GM23338 (cell line): Measurements from ENCODE around the gene WBP4. TPM values are rescaled to one million over a fixed set of nuclear protein-coding genes. Genes with fewer than 3 reads are reported as not detected.

Experiments used
- ATAC-seq: fragments of 200-7000 bp; cut with Tn5 transposase; 3 replicates; pipeline ENCODE4 v1.9.1; 2020
- DNase-seq: peaks from one replicate; pipeline ENCODE4 v3.0.0-alpha.2; 2015; ENCODE audit warnings: low spot score
- H2AFZ ChIP-seq: fragments of 200-600 bp; sonication (generic); 2 replicates; pipeline ENCODE4 v1.8.0; 2016; ENCODE audit warnings: antibody characterized with exemption, mild to moderate bottlenecking, moderate library complexity
- H3F3A ChIP-seq: fragments of 200-600 bp; sonication (generic); replicated peaks from 2 replicates; pipeline ENCODE4 v1.8.0; 2017; ENCODE audit warnings: antibody characterized with exemption, mixed run types, low read depth
- H3K27ac ChIP-seq: fragments of 200-600 bp; sonication (generic); 2 replicates; pipeline ENCODE4 v1.6.1; 2016; ENCODE audit warnings: low read depth
- H3K27me3 ChIP-seq: fragments of 200-600 bp; sonication (generic); 2 replicates; pipeline ENCODE4 v1.8.0; 2016; ENCODE audit warnings: mild to moderate bottlenecking, mixed run types, moderate library complexity; ENCODE audit not compliant: insufficient read depth
- H3K36me3 ChIP-seq: fragments of 200-600 bp; sonication (generic); 2 replicates; pipeline ENCODE4 v1.8.0; 2016; ENCODE audit warnings: mild to moderate bottlenecking; ENCODE audit not compliant: insufficient read depth
- H3K4me1 ChIP-seq: fragments of 200-600 bp; sonication (generic); 2 replicates; pipeline ENCODE4 v1.8.0; 2016; ENCODE audit warnings: mild to moderate bottlenecking, moderate library complexity; ENCODE audit not compliant: insufficient read depth
- H3K4me2 ChIP-seq: fragments of 200-600 bp; sonication (generic); 2 replicates; pipeline ENCODE4 v1.7.1; 2017; ENCODE audit warnings: mixed run types
- H3K4me3 ChIP-seq: fragments of 200-600 bp; sonication (generic); 2 replicates; pipeline ENCODE4 v1.6.1; 2016; ENCODE audit warnings: mixed run types
- H3K79me2 ChIP-seq: fragments of 200-600 bp; sonication (generic); replicated peaks from 2 replicates; pipeline ENCODE4 v1.8.0; 2017; ENCODE audit warnings: mild to moderate bottlenecking; ENCODE audit not compliant: insufficient read depth
- H3K9me2 ChIP-seq: fragments of 200-600 bp; sonication (generic); 2 replicates; pipeline ENCODE4 v1.8.0; 2017; ENCODE audit not compliant: insufficient read depth
- H4K20me1 ChIP-seq: fragments of 200-600 bp; sonication (generic); replicated peaks from 2 replicates; pipeline ENCODE4 v1.8.0; 2017; ENCODE audit warnings: mild to moderate bottlenecking; ENCODE audit not compliant: insufficient read depth
- H3K27ac Mint-ChIP-seq: 2 replicates; pipeline ENCODE4 v1.8.0; 2020; ENCODE audit warnings: inconsistent platforms, mild to moderate bottlenecking, moderate library complexity, mixed read lengths
- H3K27me3 Mint-ChIP-seq: 3 replicates; pipeline ENCODE4 v1.8.0; 2022; ENCODE audit warnings: low read depth, mild to moderate bottlenecking, moderate library complexity, mixed read lengths, inconsistent platforms; ENCODE audit not compliant: insufficient read depth, poor library complexity
- H3K36me3 Mint-ChIP-seq: 3 replicates; pipeline ENCODE4 v1.8.0; 2021; ENCODE audit warnings: low read depth, mild to moderate bottlenecking, inconsistent platforms, moderate library complexity, mixed read lengths
- H3K4me1 Mint-ChIP-seq: 3 replicates; pipeline ENCODE4 v1.8.0; 2020; ENCODE audit warnings: mild to moderate bottlenecking, inconsistent platforms, mixed read lengths
- H3K4me3 Mint-ChIP-seq: 3 replicates; pipeline ENCODE4 v1.8.0; 2021; ENCODE audit warnings: moderate library complexity, mild to moderate bottlenecking, inconsistent platforms, mixed read lengths
- H3K9me3 Mint-ChIP-seq: 3 replicates; pipeline ENCODE4 v1.8.0; 2020; ENCODE audit warnings: moderate library complexity, mild to moderate bottlenecking, inconsistent platforms, mixed read lengths
- CTCF ChIP-seq, 2 experiments: fragments of 200-600 bp in 1 of 2; sonication (generic) in 1 of 2; conservative IDR thresholded peaks; 2 replicates each; pipeline versions ENCODE4 v1.5.1 to v1.6.1; 2016 to 2017; ENCODE audit warnings: antibody characterized with exemption in 2 of 2, low read depth in 2 of 2, mild to moderate bottlenecking in 2 of 2, moderate library complexity in 1 of 2
- EZH2phosphoT487 ChIP-seq: fragments of 200-600 bp; sonication (generic); IDR thresholded peaks from one replicate; pipeline ENCODE4 v1.8.1; 2018; ENCODE audit warnings: antibody characterized with exemption; ENCODE audit not compliant: unreplicated experiment
- JUNB ChIP-seq: IDR thresholded peaks from one replicate; pipeline ENCODE4 v1.6.1; 2016; ENCODE audit warnings: antibody characterized with exemption; ENCODE audit not compliant: unreplicated experiment
- NANOG ChIP-seq: IDR thresholded peaks from 2 replicates; pipeline ENCODE4 v1.6.1; 2016; ENCODE audit warnings: antibody characterized with exemption, borderline replicate concordance
- STAT1 ChIP-seq: IDR thresholded peaks from one replicate; pipeline ENCODE4 v1.6.1; 2016; ENCODE audit warnings: antibody characterized with exemption; ENCODE audit not compliant: unreplicated experiment
- ZNF462 ChIP-seq: fragments of 250-450 bp; sonication (Bioruptor Pico); IDR thresholded peaks from 2 replicates; pipeline ENCODE4 v1.5.0; 2020; ENCODE audit warnings: mild to moderate bottlenecking, moderate library complexity
- polyA plus RNA-seq: library from polyadenylated mRNA; unstranded; fragments of >200 nt; fragmentation: Nextera tagmentation; extraction: Ambion mirVana; gene quantifications from 2 replicates; pipeline ENCODE4 v1.2.1, GENCODE V29; 2016
- total RNA-seq: library from RNA; depleted of rRNA; stranded (reverse); fragments of >200 nt; shearing (Covaris generic); gene quantifications from 2 replicates; pipeline ENCODE4 v1.2.3, GENCODE V29; 2014

WBP4 gene
- total and polyA plus RNA-seq, 2 experiments from 2014 or later: 7.6 to 33.8 TPM

- no peak for TF ChIP-seq ZNF462 (CRISPR knock-in tag)
These were observed 34.5 kb upstream of the WBP4 start (continued) for GRCh38 chr13:41026788-41027187.

- no peaks in the 10 kb centered on the region for H4K20me1 ChIP-seq
- TF ChIP-seq CTCF (conservative IDR thresholded peaks at IDR 0.05; ENCODE audit: low read depth in 2 of 2) (no peak), EZH2phosphoT487 (no peak), ZNF462 (CRISPR knock-in tag) (no peak), NANOG (no peak), STAT1 (no peak), JUNB (no peak)
These were observed 33.3 kb upstream of the WBP4 start for GRCh38 chr13:41028051-41028450.

More at GRCh38 chr13:41028051-41028450, 33.3 kb upstream of the WBP4 start:
- no peaks in the 10 kb centered on the region for H3K4me1 ChIP-seq
- H3F3A ChIP-seq: no peaks in the 10 kb centered on the region
- H3K4me2 ChIP-seq: no peak overlapping the region
- H3K4me3 ChIP-seq: no peak overlapping the region
- H3K27me3 ChIP-seq: no peaks in the 10 kb centered on the region
- no peaks in the 10 kb centered on the region for H3K36me3 ChIP-seq
- H3K9me3 Mint-ChIP-seq: no peaks in the 10 kb centered on the region
- H3K9me2 ChIP-seq: no peaks in the 10 kb centered on the region
- no peaks in the 10 kb centered on the region for H3K36me3 Mint-ChIP-seq
- no peak overlapping the region for H3K27ac Mint-ChIP-seq
- no peak overlapping the region for H2AFZ ChIP-seq
- no peak overlapping the region for H3K27ac ChIP-seq
- no peak for ATAC-seq
- DNase-seq: no peak
- no peaks in the 10 kb centered on the region for H3K79me2 ChIP-seq
- no peaks in the 10 kb centered on the region for H3K27me3 Mint-ChIP-seq
- H3K4me1 Mint-ChIP-seq: no peaks in the 10 kb centered on the region
- no peak overlapping the region for H3K4me3 Mint-ChIP-seq
